ENCODE data around the gene SLC35A5.
A peak's percentile ranks its signal among the peaks of the same experiment; 100 is the strongest.
"Not testable (repeated sequence)": the region's sequence is repeated elsewhere in the genome, so short reads cannot be mapped to it uniquely, and the experiment has no call there.

Gene SLC35A5, protein sequence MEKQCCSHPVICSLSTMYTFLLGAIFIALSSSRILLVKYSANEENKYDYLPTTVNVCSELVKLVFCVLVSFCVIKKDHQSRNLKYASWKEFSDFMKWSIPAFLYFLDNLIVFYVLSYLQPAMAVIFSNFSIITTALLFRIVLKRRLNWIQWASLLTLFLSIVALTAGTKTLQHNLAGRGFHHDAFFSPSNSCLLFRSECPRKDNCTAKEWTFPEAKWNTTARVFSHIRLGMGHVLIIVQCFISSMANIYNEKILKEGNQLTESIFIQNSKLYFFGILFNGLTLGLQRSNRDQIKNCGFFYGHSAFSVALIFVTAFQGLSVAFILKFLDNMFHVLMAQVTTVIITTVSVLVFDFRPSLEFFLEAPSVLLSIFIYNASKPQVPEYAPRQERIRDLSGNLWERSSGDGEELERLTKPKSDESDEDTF

DNA sequence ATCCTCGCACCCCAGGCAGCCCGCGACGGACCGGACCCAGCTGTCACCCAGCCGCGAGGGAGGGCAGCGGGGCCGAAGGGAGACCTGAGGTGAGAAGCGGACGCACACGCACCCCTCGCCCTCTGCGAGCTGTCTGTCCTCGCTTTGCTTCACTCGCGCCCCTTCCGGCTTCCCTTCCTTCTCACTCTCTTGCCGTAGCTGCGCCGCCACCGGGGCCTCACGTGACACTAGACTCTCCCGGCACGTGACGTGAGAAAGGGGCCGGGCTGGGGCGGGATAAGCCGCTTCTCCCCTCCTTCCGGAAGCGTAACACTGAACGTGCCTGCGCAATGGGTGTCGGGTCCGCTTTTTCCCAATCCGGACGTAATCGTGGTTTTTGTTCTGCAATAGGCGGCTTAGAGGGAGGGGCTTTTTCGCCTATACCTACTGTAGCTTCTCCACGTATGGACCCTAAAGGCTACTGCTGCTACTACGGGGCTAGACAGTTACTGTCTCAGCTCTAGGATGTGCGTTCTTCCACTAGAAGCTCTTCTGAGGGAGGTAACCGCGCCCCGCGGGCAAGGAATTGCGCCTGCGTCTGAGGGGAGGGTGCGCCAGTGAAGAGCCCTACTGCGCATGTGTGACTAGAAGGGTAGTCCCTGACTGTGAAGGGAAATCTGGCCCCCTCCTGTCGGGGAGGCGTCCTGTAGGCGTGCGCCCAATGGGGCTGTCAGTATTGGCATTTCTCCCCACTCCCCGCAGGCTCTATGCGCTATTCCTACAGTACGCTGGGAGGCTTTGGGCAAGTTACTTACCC is at the start of gene SLC35A5, which contains the start of gene ATG3:
Gene SLC35A5, plus strand, starts transcription at position 312 of the 796 bp plus-strand sequence. CDS start 1,359 bp downstream, outside the sequence.
Gene ATG3, minus strand, starts transcription at position 229 of the 796 bp plus-strand sequence. CDS start 434 bp downstream, outside the sequence.
- peak; percentile 98 for DNase-seq (ENCODE audit: low spot score)

GRCh38 chr3:112512320-112512719 is 49.5 kb upstream of the SLC35A5 start:
- no peak for DNase-seq (ENCODE audit: low spot score)

- no peak for DNase-seq (ENCODE audit: low spot score)
Observed at GRCh38 chr3:112514527-112515128, 47.2 kb upstream of the SLC35A5 start.

DNA sequence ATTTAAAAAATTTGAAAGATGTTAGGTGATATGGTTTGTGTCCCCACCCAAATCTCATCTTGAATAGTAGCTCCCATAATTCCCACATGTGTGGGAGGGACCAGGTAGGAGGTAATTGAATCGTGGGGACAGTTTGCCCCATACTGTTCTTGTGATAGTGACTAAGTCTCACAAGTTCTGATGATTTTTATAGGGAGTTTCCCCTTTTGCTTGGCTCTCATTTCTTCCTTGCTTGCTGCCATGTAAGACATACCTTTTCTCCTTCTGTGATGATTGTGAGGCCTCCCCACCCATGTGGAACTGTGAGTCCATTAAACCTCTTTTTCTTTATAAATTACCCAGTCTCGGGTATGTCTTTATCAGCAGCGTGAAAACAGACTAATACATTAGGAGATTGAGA is 42.9 kb upstream of the SLC35A5 start:
- not testable (repeated sequence) for DNase-seq (ENCODE audit: low spot score)

- peak; percentile 77 for DNase-seq (ENCODE audit: low spot score)
Observed at GRCh38 chr3:112519424-112520001, 42.3 kb upstream of the SLC35A5 start.

DNA sequence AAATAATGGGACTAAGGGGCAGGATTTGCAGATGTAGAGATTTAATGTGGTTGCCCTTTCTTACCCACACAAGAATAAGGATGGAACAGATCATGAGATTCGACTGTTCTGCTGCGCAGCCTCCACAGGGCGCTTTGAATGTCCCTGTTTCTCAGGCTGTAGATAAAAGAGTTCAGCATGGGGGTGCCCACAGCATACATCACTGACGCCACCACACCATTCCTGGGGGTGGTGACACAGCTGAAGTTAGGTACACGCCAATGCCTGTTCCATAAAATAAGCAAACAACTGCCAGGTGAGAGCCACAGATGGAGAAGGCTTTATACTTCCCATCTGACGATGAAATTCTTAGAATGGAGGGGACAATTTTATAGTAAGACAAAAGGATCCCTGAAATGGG is 37.7 kb upstream of the SLC35A5 start:
- not testable (repeated sequence) for DNase-seq (ENCODE audit: low spot score)

DNA sequence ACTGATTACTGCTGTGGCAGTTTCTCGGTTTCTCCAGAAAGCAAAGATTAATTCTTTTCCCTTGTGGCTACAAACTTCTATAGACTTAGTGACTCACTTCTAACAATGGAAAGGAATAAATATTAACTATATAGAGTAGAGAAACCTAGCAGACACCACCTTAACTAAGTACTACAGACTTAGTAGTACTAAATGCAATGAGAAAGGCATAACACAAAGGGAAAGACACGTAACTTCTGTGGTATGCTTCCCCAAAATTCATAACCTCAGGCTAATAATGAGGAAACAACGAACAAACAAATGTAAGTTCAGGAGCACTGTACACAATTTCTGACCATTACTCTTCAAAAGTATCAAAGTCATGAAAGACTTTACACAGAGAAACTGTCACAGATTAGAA is 31.3 kb upstream of the SLC35A5 start:
- no peak for DNase-seq (ENCODE audit: low spot score)

GRCh38 chr3:112531358-112531781 is 30.5 kb upstream of the SLC35A5 start:
- peak; percentile 47 for DNase-seq (ENCODE audit: low spot score)

DNA sequence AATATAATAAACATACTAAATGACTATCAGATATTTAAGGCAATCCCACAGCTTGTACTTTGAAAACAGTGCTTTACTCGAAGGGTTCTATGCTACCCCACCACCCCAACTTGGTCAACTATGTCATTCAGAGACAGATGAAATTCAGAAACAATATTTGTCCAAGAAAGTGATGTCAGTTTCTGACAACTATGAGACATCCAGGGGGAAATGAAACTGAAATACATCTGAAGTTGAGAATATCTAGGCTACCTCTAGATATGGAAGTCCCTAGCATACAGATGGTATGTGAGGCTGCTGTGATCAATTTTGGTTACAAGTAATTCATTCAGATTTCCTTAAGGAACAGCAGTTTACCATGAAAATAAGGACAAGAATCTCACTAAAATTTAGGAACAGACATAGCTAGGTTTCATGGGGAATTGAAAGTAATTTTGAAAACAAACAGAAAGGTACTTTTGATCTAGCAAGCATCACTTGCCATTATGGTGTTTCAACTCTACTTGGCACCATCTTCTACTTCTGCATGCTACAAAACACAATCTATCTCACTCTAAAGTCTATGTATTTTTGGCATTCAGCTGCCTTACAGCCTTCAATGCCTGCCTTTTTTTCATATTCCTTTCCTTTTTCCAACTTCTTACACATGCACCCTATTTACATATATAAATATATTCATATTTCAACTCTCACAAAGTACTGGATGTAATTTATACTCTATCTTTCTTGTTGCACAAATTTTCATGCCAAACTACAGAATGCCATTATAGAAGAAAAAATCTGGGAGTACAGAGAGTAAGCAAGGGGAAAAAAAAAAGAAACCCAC is 21.8 kb upstream of the SLC35A5 start:
- no peak for DNase-seq (ENCODE audit: low spot score)

- no peak for DNase-seq (ENCODE audit: low spot score)
Observed at GRCh38 chr3:112546216-112546759, 15.6 kb upstream of the SLC35A5 start.

- DNase-seq (ENCODE audit: low spot score): no peak
Observed at GRCh38 chr3:112550859-112551258, 11.0 kb upstream of the SLC35A5 start.

DNA sequence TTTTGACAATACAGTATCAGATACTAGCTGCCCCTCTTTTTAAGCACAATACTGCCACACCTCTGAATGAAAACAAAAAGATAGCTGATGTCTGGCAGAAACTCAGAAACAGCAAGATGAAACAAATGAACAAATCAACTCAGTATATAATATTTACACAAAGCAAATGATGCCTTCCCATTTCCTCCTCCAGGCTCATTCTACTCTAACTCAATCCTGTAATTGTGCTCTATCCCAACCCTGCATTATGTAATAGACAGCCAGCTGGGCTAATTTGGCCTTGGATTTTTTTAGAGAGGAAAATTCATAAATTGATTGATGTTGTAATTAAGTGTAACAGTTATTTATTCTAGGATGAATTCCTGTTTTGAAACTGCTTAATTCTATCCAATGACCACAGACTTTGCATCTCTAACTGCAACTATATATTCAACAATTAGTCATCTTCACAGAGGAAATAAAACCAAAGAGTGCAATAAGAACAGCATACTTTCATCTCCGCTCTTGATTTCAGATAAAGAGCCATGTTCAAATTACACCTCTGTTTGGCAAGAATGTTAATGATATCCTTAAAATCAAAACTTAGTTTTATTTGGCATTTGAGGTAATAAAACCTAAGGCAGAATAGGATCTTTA is 6.2 kb upstream of the SLC35A5 start:
- no peak for DNase-seq (ENCODE audit: low spot score)

GRCh38 chr3:112557976-112558375 is 3.9 kb upstream of the SLC35A5 start:
- DNase-seq (ENCODE audit: low spot score): no peak

DNA sequence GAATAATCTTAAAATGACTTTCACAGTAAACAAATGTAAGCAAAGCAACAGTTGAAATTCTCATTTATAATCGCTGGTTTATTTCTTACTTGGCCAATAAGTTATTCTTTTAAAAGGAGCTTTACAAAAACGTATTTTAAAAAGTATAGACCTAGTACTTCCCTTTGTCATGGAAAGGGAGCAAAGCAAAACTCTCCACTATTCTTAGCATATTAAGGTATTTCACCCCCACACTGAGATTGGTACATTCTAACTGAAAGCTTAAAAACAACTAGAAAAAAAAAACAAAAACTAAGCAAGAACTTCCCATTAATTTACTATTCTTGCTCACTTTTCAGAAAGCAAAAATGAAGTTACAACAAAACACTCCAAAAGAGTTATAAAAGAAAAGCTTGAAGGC is 1.5 kb upstream of the SLC35A5 start:
- DNase-seq (ENCODE audit: low spot score): no peak

DNA sequence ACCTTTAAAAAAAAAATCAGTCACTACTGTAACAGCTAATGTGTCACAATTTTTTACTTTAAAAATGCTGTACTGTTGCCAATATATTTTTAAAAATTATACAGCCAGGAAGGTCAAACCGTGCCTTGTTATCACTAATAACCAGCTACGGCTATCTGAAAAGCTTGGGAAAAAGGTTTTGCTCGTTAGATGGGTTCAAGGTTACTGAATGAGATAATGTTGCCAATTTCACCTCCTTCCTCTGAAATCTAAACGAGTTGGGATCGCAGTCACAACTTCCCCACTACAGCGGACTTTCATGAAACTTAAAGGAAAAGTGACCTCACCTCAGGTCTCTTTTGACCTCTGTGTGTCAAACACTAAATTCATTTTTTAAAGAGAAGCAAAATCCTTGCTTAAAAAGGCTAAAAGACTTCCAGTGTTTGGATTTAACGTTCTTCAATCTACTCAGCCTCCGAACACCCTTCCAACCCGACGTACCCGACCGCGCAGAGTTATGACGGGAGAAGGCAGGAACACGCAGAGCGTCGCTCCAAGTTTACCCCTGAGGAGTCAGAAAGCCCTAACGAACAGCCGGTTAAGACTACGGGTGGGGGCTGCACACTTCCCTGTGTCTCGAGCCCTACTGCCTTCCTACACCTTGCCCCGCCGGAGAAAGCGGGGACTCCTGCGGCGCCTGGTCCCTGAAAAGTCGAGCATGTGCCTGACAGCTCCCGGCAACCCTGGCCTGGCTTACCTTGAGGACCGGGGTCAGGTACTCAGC is 943 bp upstream of the SLC35A5 start:
- peak; percentile 54 for DNase-seq (ENCODE audit: low spot score)

- peak; percentile 75 for DNase-seq (ENCODE audit: low spot score)
Observed at GRCh38 chr3:112561484-112561733, 436 bp upstream of the SLC35A5 start.

DNA sequence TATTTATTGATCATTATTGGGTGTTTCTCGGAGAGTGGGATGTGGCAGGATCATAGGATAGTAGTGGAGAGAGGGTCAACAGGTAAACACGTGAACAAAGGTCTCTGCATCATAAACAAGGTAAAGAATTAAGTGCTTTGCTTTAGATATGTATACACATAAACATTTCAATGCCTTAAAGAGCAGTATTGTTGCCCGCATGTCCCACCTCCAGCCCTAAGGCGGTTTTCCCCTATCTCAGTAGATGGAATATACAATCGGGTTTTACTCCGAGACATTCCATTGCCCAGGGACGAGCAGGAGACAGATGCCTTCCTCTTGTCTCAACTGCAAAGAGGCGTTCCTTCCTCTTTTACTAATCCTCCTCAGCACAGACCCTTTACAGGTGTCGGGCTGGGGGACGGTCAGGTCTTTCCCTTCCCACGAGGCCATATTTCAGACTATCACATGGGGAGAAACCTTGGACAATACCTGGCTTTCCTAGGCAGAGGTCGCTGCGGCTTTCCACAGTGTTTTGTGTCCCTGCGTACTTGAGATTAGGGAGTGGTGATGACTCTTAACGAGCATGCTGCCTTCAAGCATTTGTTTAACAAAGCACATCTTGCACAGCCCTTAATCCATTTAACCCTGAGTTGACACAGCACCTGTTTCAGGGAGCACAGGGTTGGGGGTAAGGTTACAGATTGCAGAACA is 2.5 kb downstream of the SLC35A5 start:
- DNase-seq (ENCODE audit: low spot score): not testable (repeated sequence)

DNA sequence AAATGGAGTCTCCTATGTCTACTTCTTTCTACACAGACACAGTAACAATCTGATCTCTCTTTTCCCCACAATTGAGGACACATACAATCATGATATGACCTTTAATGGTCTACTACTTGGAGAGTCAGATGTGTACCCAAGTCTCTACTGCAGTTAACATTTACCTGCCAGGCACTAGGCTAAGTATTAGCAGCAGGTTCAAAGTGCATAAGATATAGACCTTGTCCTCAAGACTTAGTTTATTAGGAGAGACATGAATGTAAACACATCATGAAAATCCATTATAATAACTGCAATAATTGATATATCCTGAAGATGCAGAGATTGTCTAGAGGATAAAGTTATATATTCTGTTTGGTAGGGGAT is 3.1 kb downstream of the SLC35A5 start:
- no peak for DNase-seq (ENCODE audit: low spot score)

GRCh38 chr3:112568642-112569041 is 6.8 kb downstream of the SLC35A5 start:
- DNase-seq (ENCODE audit: low spot score): no peak

Data from CD4-positive, alpha-beta T cell treated with Interleukin-2 at 100 ng/mL for 4 hours (primary cell).